HEK293 (cell line): ENCODE measurements around the gene MXI1.

Experiments used
- CTCF ChIP-seq: fragments of 450-650 bp; formaldehyde crosslinking; IDR thresholded peaks from 2 replicates; pipeline ENCODE4 v1.5.1; 2016; ENCODE audit warnings: missing biosample characterization, missing genetic modification characterization
- ZNF223 ChIP-seq: fragments of 450-650 bp; formaldehyde crosslinking; IDR thresholded peaks from 2 replicates; pipeline ENCODE4 v1.5.1; 2016; ENCODE audit warnings: missing biosample characterization, missing genetic modification characterization
- ZNF26 ChIP-seq: fragments of 450-650 bp; formaldehyde crosslinking; IDR thresholded peaks from 2 replicates; pipeline ENCODE4 v1.5.1; 2016; ENCODE audit warnings: missing biosample characterization, missing genetic modification characterization
- ZNF311 ChIP-seq: fragments of 450-650 bp; formaldehyde crosslinking; IDR thresholded peaks from 2 replicates; pipeline ENCODE4 v1.5.1; 2017; ENCODE audit warnings: missing biosample characterization, missing genetic modification characterization, borderline replicate concordance
- ZNF585B ChIP-seq: fragments of 450-650 bp; formaldehyde crosslinking; IDR thresholded peaks from 2 replicates; pipeline ENCODE4 v1.5.1; 2016; ENCODE audit warnings: missing biosample characterization, missing genetic modification characterization

DNA sequence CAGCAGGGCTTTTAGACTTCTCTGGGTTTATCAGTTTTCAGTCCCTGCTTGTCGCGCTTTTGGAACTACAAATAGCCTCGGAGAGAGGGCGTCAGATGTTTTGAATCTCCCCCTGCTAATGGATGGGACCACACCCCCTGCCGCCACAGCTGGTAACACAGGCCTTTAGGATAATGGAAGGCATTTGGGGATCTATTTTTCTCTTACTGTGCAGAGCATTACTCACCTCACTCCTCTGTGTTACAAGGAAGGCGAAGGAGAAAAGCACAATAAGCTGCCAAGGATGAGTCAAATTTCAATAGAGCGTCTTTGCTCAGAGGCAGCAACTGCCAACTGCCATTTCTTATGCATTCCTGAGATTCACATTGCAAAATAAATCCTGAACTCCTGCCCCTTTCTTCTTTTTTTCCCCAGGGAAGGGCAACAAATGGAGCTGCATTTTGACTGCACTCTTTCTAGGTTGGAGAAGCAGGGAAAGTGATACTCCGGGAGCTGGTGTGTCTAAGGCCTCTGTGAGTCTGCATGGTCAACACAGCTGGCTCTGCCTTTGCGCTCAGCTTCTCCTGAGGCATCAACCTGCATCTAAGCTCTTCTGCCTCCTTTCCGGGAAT lies 128.8 kb downstream of the MXI1 start:
- TF ChIP-seq CTCF (tag by site-specific recombination) (no peak), ZNF311 (no peak), ZNF585B (tag by site-specific recombination) (no peak), ZNF223 (tag by site-specific recombination) (no peak), ZNF26 (tag by site-specific recombination) (no peak)
